ENCODE data around the gene RAB44. TPM values are rescaled to one million over a fixed set of nuclear protein-coding genes. Genes with fewer than 3 reads are reported as not detected.

RAB44 gene
- total and polyA plus RNA-seq, 9 of the 15 experiments (the other 6 are each of a cell fraction or from before 2014, with no cell fraction given) = not detected

- TF ChIP-seq TFE3 (CRISPR knock-in tag; IDR thresholded peaks at IDR 0.05) (no peak), MYC (IDR thresholded peaks at IDR 0.05; ENCODE audit: low read depth, low read length) (peak; percentile 84), MYC (CRISPR knock-in tag; IDR thresholded peaks at IDR 0.05; ENCODE audit: borderline replicate concordance, low read depth) (no peak), NFRKB (IDR thresholded peaks at IDR 0.05; ENCODE audit: low read depth) (no peak; the same call in 1 of the 2 replicates), L3MBTL2 (IDR thresholded peaks at IDR 0.05) (peak; percentile 95), RCOR1 (IDR thresholded peaks at IDR 0.05; ENCODE audit: borderline replicate concordance in 1 of 2, low read depth in 2 of 2, low read length in 2 of 2) (0 out of 4 replicates have a peak, but pooled peaks of 1 of the 2 experiments have one; percentile 68), EGR1 (conservative IDR thresholded peaks at IDR 0.05) (peak; percentile 67), ZNF431 (CRISPR knock-in tag; IDR thresholded peaks at IDR 0.05) (peak; percentile 75; the same call in 1 of the 2 replicates), DIDO1 (tag; IDR thresholded peaks at IDR 0.05; ENCODE audit: low read depth) (0 out of 2 replicates have a peak, but pooled peaks have one; percentile 32), ZNF740 (CRISPR knock-in tag; IDR thresholded peaks at IDR 0.05) (peak; percentile 75; the same call in 1 of the 2 replicates), ZNF740 (tag; IDR thresholded peaks at IDR 0.05) (no peak), EP400 (IDR thresholded peaks at IDR 0.05) (peak; percentile 67; the same call in 1 of the 2 replicates), ZNF639 (CRISPR knock-in tag; conservative IDR thresholded peaks at IDR 0.05 in 1 of 2, IDR thresholded peaks at IDR 0.05 in 1 of 2) (no peak), ARNT (IDR thresholded peaks at IDR 0.05) (0 out of 4 replicates have a peak, but pooled peaks of 1 of the 2 experiments have one; percentile 22), ATF1 (CRISPR knock-in tag; IDR thresholded peaks at IDR 0.05) (no peak), ATF1 (tag; IDR thresholded peaks at IDR 0.05) (peak; percentile 82), ZNF3 (CRISPR knock-in tag; IDR thresholded peaks at IDR 0.05) (no peak), MCM7 (IDR thresholded peaks at IDR 0.05) (0 out of 4 replicates have a peak, but pooled peaks of 1 of the 2 experiments have one; percentile 67), HDAC2 (IDR thresholded peaks at IDR 0.05) (0 out of 2 replicates have a peak, but pooled peaks have one; percentile 56), TEAD4 (IDR thresholded peaks at IDR 0.05; ENCODE audit: low read length) (no peak), TEAD4 (CRISPR knock-in tag; IDR thresholded peaks at IDR 0.05; ENCODE audit: borderline replicate concordance) (peak; percentile 96; the same call in 1 of the 2 replicates), PTRF (tag; IDR thresholded peaks at IDR 0.05) (no peak), VEZF1 (CRISPR knock-in tag; IDR thresholded peaks at IDR 0.05) (peak; percentile 77), CCAR2 (IDR thresholded peaks at IDR 0.05; ENCODE audit: low read depth, low read length) (no peak), ZNF24 (IDR thresholded peaks at IDR 0.05) (peak; percentile 22; the same call in 1 of the 2 replicates)
These were observed 36.7 kb upstream of the RAB44 start (continued) for GRCh38 chr6:36660771-36661471.

Measured in K562 (cell line).